Esophagus muscularis mucosa (tissue), 4 donors: ENCODE data around the gene INHBB.

ENCODE experiments used
- EP300 ChIP-seq: sonication (generic); formaldehyde crosslinking; IDR thresholded peaks from one replicate; pipeline ENCODE4 v1.6.1; 2017; ENCODE audit warnings: antibody characterized with exemption
- POLR2A ChIP-seq: fragments of 450-650 bp; IDR thresholded peaks from one replicate; pipeline ENCODE4 v1.6.1; 2017; ENCODE audit warnings: antibody characterized with exemption, moderate library complexity, mild to moderate bottlenecking, low read depth
- POLR2AphosphoS5 ChIP-seq, 2 donors: sonication (generic); formaldehyde crosslinking; IDR thresholded peaks; one replicate each; pipeline ENCODE4 v1.6.1; 2017; ENCODE audit warnings: antibody characterized with exemption in 2 of 2
- TF ChIP-seq, protein P1 (sequence below), 3 experiments: fragments of 200-600 bp in 2 of 3; fragments of 450-650 bp in 1 of 3; sonication (generic) in 2 of 3; IDR thresholded peaks; one replicate each; pipeline ENCODE4 v1.5.1; 2017 to 2019; ENCODE audit warnings: antibody characterized with exemption in 3 of 3, mild to moderate bottlenecking in 2 of 3, moderate library complexity in 1 of 3

DNA sequence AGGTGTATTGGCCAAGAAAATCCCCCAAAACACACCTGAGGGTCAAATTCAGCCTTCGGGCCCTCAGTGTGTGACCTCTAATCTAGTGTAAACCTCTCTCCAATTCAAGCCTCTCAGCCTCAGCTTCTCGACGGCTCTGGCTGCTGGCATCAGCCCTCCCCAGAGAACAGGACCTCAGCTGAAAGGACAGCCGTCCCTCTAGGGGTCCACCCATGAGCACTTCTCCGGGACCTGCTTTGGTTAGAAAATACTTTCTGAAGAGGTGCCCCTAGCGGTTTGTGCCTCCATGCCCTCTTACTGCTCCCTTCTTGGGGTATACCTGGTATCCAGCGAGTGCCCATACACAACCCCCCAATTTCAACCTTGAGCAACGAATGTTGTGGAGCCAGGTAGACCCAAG is 48.8 kb downstream of the INHBB start:
- TF ChIP-seq, protein P1, sequence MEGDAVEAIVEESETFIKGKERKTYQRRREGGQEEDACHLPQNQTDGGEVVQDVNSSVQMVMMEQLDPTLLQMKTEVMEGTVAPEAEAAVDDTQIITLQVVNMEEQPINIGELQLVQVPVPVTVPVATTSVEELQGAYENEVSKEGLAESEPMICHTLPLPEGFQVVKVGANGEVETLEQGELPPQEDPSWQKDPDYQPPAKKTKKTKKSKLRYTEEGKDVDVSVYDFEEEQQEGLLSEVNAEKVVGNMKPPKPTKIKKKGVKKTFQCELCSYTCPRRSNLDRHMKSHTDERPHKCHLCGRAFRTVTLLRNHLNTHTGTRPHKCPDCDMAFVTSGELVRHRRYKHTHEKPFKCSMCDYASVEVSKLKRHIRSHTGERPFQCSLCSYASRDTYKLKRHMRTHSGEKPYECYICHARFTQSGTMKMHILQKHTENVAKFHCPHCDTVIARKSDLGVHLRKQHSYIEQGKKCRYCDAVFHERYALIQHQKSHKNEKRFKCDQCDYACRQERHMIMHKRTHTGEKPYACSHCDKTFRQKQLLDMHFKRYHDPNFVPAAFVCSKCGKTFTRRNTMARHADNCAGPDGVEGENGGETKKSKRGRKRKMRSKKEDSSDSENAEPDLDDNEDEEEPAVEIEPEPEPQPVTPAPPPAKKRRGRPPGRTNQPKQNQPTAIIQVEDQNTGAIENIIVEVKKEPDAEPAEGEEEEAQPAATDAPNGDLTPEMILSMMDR (IDR thresholded peaks at IDR 0.05), result no peak
- TF ChIP-seq POLR2A (no peak), POLR2AphosphoS5 (IDR thresholded peaks at IDR 0.05) (no peak), EP300 (no peak)
